GM12892 (cell line): ENCODE data around the gene RPS6KA5.

Experiments used
- POLR2A ChIP-seq: IDR thresholded peaks from 2 replicates; pipeline ENCODE4 v1.6.1; 2011; ENCODE audit warnings: low read depth, low read length, control low read depth
- POLR2AphosphoS5 ChIP-seq: IDR thresholded peaks from 2 replicates; pipeline ENCODE4 v1.6.1; 2011; ENCODE audit warnings: low read depth, low read length, control low read depth
- TAF1 ChIP-seq: IDR thresholded peaks from 2 replicates; pipeline ENCODE4 v1.6.1; 2011; ENCODE audit warnings: low read depth, mild to moderate bottlenecking, control low read depth, low read length, borderline replicate concordance

GRCh38 chr14:90985601-90986242, 74.7 kb downstream of the RPS6KA5 start:
- TF ChIP-seq POLR2A (no peak), POLR2AphosphoS5 (no peak), TAF1 (no peak)
